K562 (cell line): ENCODE results near the gene PRIM1. TPM values are rescaled to one million over a fixed set of nuclear protein-coding genes. Genes with fewer than 3 reads are reported as not detected.
A peak's percentile ranks its signal among the peaks of the same experiment; 100 is the strongest.

Source experiments
- ARID2 ChIP-seq: fragments of 450-650 bp; IDR thresholded peaks from 2 replicates; pipeline ENCODE4 v1.6.1; 2017; ENCODE audit warnings: antibody characterized with exemption, mild to moderate bottlenecking
- CAMTA2 ChIP-seq: fragments of 250-450 bp; sonication (Bioruptor Pico); conservative IDR thresholded peaks from 2 replicates; pipeline ENCODE4 v1.5.1; 2022
- CHAMP1 ChIP-seq: fragments of 450-650 bp; IDR thresholded peaks from 2 replicates; pipeline ENCODE4 v1.6.1; 2016; ENCODE audit warnings: mild to moderate bottlenecking
- ELF4 ChIP-seq: fragments of 450-650 bp; formaldehyde crosslinking; IDR thresholded peaks from 2 replicates; pipeline ENCODE4 v1.4.0; 2022; ENCODE audit warnings: missing genetic modification characterization
- ELK3 ChIP-seq: fragments of 450-650 bp; formaldehyde crosslinking; IDR thresholded peaks from 2 replicates; pipeline ENCODE4 v1.4.0; 2020; ENCODE audit warnings: mild to moderate bottlenecking
- FOXA3 ChIP-seq, 2 experiments: fragments of 450-650 bp in 1 of 2; sonication (generic) in 1 of 2; formaldehyde crosslinking; IDR thresholded peaks in 1 of 2; conservative IDR thresholded peaks in 1 of 2; 2 replicates each; pipeline versions ENCODE4 v1.4.0 to v1.8.0; 2020 to 2022; ENCODE audit warnings: mild to moderate bottlenecking in 2 of 2, missing genetic modification reagents in 1 of 2
- GABPA ChIP-seq: fragments of 200-800 bp; sonication (Bioruptor generic); conservative IDR thresholded peaks from 2 replicates; pipeline ENCODE4 v1.6.1; 2016; ENCODE audit warnings: low read depth, missing genetic modification characterization, missing compliant biosample characterization
- GTF2E2 ChIP-seq: fragments of 200-800 bp; sonication (Bioruptor generic); IDR thresholded peaks from 2 replicates; pipeline ENCODE4 v1.6.1; 2016; ENCODE audit warnings: missing genetic modification characterization, missing compliant biosample characterization
- HBP1 ChIP-seq: fragments of 450-650 bp; formaldehyde crosslinking; IDR thresholded peaks from 2 replicates; pipeline ENCODE4 v1.4.0; 2022; ENCODE audit warnings: missing genetic modification characterization
- HDAC1 ChIP-seq, 2 experiments: fragments of 450-650 bp; IDR thresholded peaks; 2 replicates each; pipeline ENCODE4 v1.6.1; 2016 to 2017; ENCODE audit warnings: inconsistent platforms in 1 of 2, mild to moderate bottlenecking in 1 of 2, moderate library complexity in 1 of 2
- HDAC3 ChIP-seq: fragments of 450-650 bp; IDR thresholded peaks from 2 replicates; pipeline ENCODE4 v1.6.1; 2018; ENCODE audit warnings: borderline replicate concordance, mild to moderate bottlenecking, moderate library complexity; ENCODE audit not compliant: partially characterized antibody
- ILK ChIP-seq: fragments of 450-650 bp; IDR thresholded peaks from 2 replicates; pipeline ENCODE4 v1.6.1; 2016; ENCODE audit warnings: missing genetic modification characterization, low read depth, mild to moderate bottlenecking, missing compliant biosample characterization, moderate library complexity, borderline replicate concordance
- MAFF ChIP-seq: IDR thresholded peaks from 2 replicates; pipeline ENCODE4 v1.6.1; 2012; ENCODE audit warnings: low read length, improper control_type of control experiment
- NFE2 ChIP-seq: IDR thresholded peaks from 2 replicates; pipeline ENCODE4 v1.6.1; 2014; ENCODE audit warnings: antibody characterized with exemption, low read depth
- NR2C1 ChIP-seq, 2 experiments: fragments of 450-650 bp; IDR thresholded peaks; 2 replicates each; pipeline ENCODE4 v1.6.1; 2017; ENCODE audit warnings: mild to moderate bottlenecking in 2 of 2, antibody characterized with exemption in 1 of 2, inconsistent platforms in 1 of 2, missing compliant biosample characterization in 1 of 2, missing genetic modification characterization in 1 of 2
- RBM25 ChIP-seq: fragments of 200-400 bp; formaldehyde crosslinking; IDR thresholded peaks from 2 replicates; pipeline ENCODE4 v1.6.1; 2018; ENCODE audit warnings: low read length, low read depth, moderate library complexity; ENCODE audit not compliant: severe bottlenecking
- SNRNP70 ChIP-seq: fragments of 200-400 bp; formaldehyde crosslinking; optimal IDR thresholded peaks from 2 replicates; pipeline ENCODE3; 2017; ENCODE audit warnings: low read depth, low read length
- TAL1 ChIP-seq: fragments of 450-650 bp; IDR thresholded peaks from 2 replicates; pipeline ENCODE4 v1.6.1; 2016; ENCODE audit warnings: mild to moderate bottlenecking
- U2AF1 ChIP-seq: fragments of 200-400 bp; formaldehyde crosslinking; optimal IDR thresholded peaks from 2 replicates; pipeline ENCODE3; 2017; ENCODE audit warnings: mild to moderate bottlenecking, low read depth, low read length, moderate library complexity
- WHSC1 ChIP-seq: IDR thresholded peaks from one replicate; pipeline ENCODE4 v1.6.1; 2012; ENCODE audit warnings: low read length, control low read depth, inconsistent platforms
- polyA plus RNA-seq, 8 experiments: library from polyadenylated mRNA; depleted of rRNA in 4 of 8; stranded (reverse) in 5 of 8; unstranded in 3 of 8; fragments of >200 nt; fragmentation: Nextera tagmentation in 2 of 8; fragmentation: Illumina TruSeq in 1 of 8; extraction: Ambion mirVana in 2 of 8; extraction: Trizol in 1 of 8; gene quantifications; 2 replicates each; pipeline versions ENCODE4 v1.2.1 to v1.2.3, GENCODE V29; 2011 to 2014; ENCODE audit warnings: inconsistent platforms in 1 of 8, missing spikeins in 1 of 8
- total RNA-seq, 7 experiments: library from RNA; depleted of rRNA in 6 of 7; stranded (reverse); fragments of >200 nt in 6 of 7; fragmentation: Illumina TruSeq in 2 of 7; extraction: Trizol in 2 of 7; gene quantifications; 2 replicates each; pipeline versions ENCODE4 v1.2.1 to v1.2.3, GENCODE V29; 2011 to 2021; ENCODE audit warnings: low replicate concordance in 1 of 7
- TF ChIP-seq, protein P1 (sequence below): fragments of 250-450 bp; sonication (Bioruptor Pico); IDR thresholded peaks from 2 replicates; pipeline ENCODE4 v1.9.0; 2021; ENCODE audit warnings: mild to moderate bottlenecking
- TF ChIP-seq, protein P2 (sequence below): sonication (generic); formaldehyde crosslinking; IDR thresholded peaks from 2 replicates; pipeline ENCODE4 v1.8.1; 2022; ENCODE audit warnings: missing genetic modification reagents

Gene PRIM1
- total and polyA plus RNA-seq, 9 of the 15 experiments (the other 6 are each of a cell fraction or from before 2014, with no cell fraction given): 67.2 to 179 (median 140) TPM

- TF ChIP-seq CHAMP1 (0 out of 2 replicates have a peak, but pooled peaks have one; percentile 55), MAFF (no peak), CAMTA2 (CRISPR knock-in tag) (no peak), GTF2E2 (no peak), ELK3 (CRISPR knock-in tag) (no peak), TAL1 (no peak), ILK (tag) (no peak), WHSC1 (no peak), GABPA (tag) (no peak), SNRNP70 (no peak), U2AF1 (no peak), NR2C1 (IDR thresholded peaks at IDR 0.05) (no peak), NR2C1 (tag; IDR thresholded peaks at IDR 0.05) (no peak), ARID2 (peak; percentile 44; the same call in 1 of the 2 replicates), ELF4 (CRISPR knock-in tag) (0 out of 2 replicates have a peak, but pooled peaks have one; percentile 43), FOXA3 (CRISPR knock-in tag; conservative IDR thresholded peaks at IDR 0.05 in 1 of 2, IDR thresholded peaks at IDR 0.05 in 1 of 2) (no peak), HDAC1 (IDR thresholded peaks at IDR 0.05) (no peak), HDAC3 (no peak), RBM25 (no peak), NFE2 (no peak), HBP1 (CRISPR knock-in tag) (no peak)
- TF ChIP-seq, protein P1, sequence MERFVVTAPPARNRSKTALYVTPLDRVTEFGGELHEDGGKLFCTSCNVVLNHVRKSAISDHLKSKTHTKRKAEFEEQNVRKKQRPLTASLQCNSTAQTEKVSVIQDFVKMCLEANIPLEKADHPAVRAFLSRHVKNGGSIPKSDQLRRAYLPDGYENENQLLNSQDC (CRISPR knock-in tag): no peak
- TF ChIP-seq, protein P2, sequence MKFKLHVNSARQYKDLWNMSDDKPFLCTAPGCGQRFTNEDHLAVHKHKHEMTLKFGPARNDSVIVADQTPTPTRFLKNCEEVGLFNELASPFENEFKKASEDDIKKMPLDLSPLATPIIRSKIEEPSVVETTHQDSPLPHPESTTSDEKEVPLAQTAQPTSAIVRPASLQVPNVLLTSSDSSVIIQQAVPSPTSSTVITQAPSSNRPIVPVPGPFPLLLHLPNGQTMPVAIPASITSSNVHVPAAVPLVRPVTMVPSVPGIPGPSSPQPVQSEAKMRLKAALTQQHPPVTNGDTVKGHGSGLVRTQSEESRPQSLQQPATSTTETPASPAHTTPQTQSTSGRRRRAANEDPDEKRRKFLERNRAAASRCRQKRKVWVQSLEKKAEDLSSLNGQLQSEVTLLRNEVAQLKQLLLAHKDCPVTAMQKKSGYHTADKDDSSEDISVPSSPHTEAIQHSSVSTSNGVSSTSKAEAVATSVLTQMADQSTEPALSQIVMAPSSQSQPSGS (CRISPR knock-in tag): no peak
These were observed 56.6 kb downstream of the PRIM1 start (continued) for GRCh38 chr12:56695327-56696101.
